HCT116 (cell line): Measurements from ENCODE around the gene UBE2V1. TPM values are rescaled to one million over a fixed set of nuclear protein-coding genes. Genes with fewer than 3 reads are reported as not detected.
A peak's percentile ranks its signal among the peaks of the same experiment; 100 is the strongest.

Experiments
- ATAC-seq: fragments of 200-7000 bp; cut with Tn5 transposase; 2 replicates; pipeline ENCODE4 v1.9.1; 2020; ENCODE audit warnings: mild to moderate bottlenecking, moderate library complexity
- BruUV-seq: library from RNA; stranded (reverse); fragments of 400-500 nt; replicated peaks from 2 replicates; lab custom pipeline; 2021; lab: Mats Ljungman, UMichigan
- CTCF ChIA-PET: fragments of 300-600 bp; sonication (Branson Sonifier 250); formaldehyde crosslinking; loops from one replicate; lab custom pipeline; 2021; ENCODE audit warnings: antibody characterized with exemption; lab: Charles Lee
- POLR2A ChIA-PET: fragments of 300-600, 350-600 bp; sonication (Branson Sonifier 250); formaldehyde crosslinking; loops from one replicate; lab custom pipeline; 2021; ENCODE audit warnings: antibody characterized with exemption; lab: Charles Lee
- RAD21 ChIA-PET, 2 experiments: fragments of 300-600 bp; sonication (Branson Sonifier 250); formaldehyde crosslinking; loops; one replicate each; lab custom pipeline; 2023; ENCODE audit warnings: low total read pairs in 2 of 2; ENCODE audit not compliant: uncharacterized antibody in 2 of 2, unreplicated experiment in 2 of 2, low non-redundant PET in 1 of 2; lab: Charles Lee
- DNase-seq: peaks from one replicate; pipeline ENCODE4 v3.0.0-alpha.2; 2010; ENCODE audit warnings: low read depth, low spot score
- H2AFZ ChIP-seq: fragments of 200-600 bp; shearing (Covaris generic), sonication (generic); 2 replicates; pipeline ENCODE4 v1.6.1; 2017; ENCODE audit warnings: low read depth, mixed run types, mixed read lengths, antibody characterized with exemption, low read length; ENCODE audit not compliant: poor library complexity, severe bottlenecking
- H3K27ac ChIP-seq: 2 replicates; pipeline ENCODE4 v1.5.1; 2012; ENCODE audit warnings: low read depth, low read length
- H3K27me3 ChIP-seq: fragments of 200-600 bp; sonication (generic); 2 replicates; pipeline ENCODE4 v1.6.1; 2016; ENCODE audit warnings: mixed run types, low read length, mixed read lengths; ENCODE audit not compliant: insufficient read depth
- H3K36me3 ChIP-seq, 2 experiments: fragments of 200-500 bp in 1 of 2; fragments of 200-600 bp in 1 of 2; sonication (Bioruptor generic) in 1 of 2; sonication (generic) in 1 of 2; 2 replicates each; pipeline versions ENCODE4 v1.5.1 to v1.6.1; 2014 to 2016; ENCODE audit warnings: low read length in 2 of 2, inconsistent platforms in 1 of 2, mixed read lengths in 1 of 2, mixed run types in 1 of 2; ENCODE audit not compliant: insufficient read depth in 2 of 2, control insufficient read depth in 1 of 2
- H3K4me1 ChIP-seq, 2 experiments: fragments of 200-600 bp in 1 of 2; sonication (generic) in 1 of 2; 2 replicates each; pipeline versions ENCODE4 v1.5.1 to v1.6.1; 2012 to 2017; ENCODE audit warnings: low read length in 2 of 2, inconsistent platforms in 1 of 2, mild to moderate bottlenecking in 1 of 2, mixed read lengths in 1 of 2, mixed run types in 1 of 2, moderate library complexity in 1 of 2; ENCODE audit not compliant: insufficient read depth in 2 of 2, control insufficient read depth in 1 of 2
- H3K4me2 ChIP-seq: fragments of 200-600 bp; sonication (generic); 2 replicates; pipeline ENCODE4 v1.6.1; 2017; ENCODE audit warnings: mixed run types, low read length, mixed read lengths
- H3K4me3 ChIP-seq, 2 experiments: fragments of 200-600 bp in 1 of 2; sonication (generic) in 1 of 2; replicated peaks in 1 of 2; 2 replicates each; pipeline ENCODE4 v1.5.1; 2011 to 2016; ENCODE audit warnings: low read length in 2 of 2, control low read depth in 1 of 2, low read depth in 1 of 2, mild to moderate bottlenecking in 1 of 2, mixed read lengths in 1 of 2, mixed run types in 1 of 2
- H3K79me2 ChIP-seq: fragments of 200-600 bp; sonication (generic); 2 replicates; pipeline ENCODE4 v1.6.1; 2017; ENCODE audit warnings: mild to moderate bottlenecking, mixed run types, low read length, moderate library complexity, mixed read lengths; ENCODE audit not compliant: insufficient read depth
- H3K9ac ChIP-seq: fragments of 200-600 bp; sonication (generic); 2 replicates; pipeline ENCODE4 v1.6.1; 2016; ENCODE audit warnings: low read length, mixed read lengths
- H3K9me2 ChIP-seq: fragments of 200-600 bp; sonication (generic), shearing (Covaris generic); 2 replicates; pipeline ENCODE4 v1.6.1; 2017; ENCODE audit warnings: mixed run types, mild to moderate bottlenecking, moderate library complexity; ENCODE audit not compliant: insufficient read depth
- H3K9me3 ChIP-seq, 2 experiments: fragments of 200-500 bp in 1 of 2; fragments of 200-600 bp in 1 of 2; sonication (Bioruptor generic) in 1 of 2; sonication (generic) in 1 of 2; 2 replicates each; pipeline ENCODE4 v1.6.1; 2014 to 2017; ENCODE audit warnings: low read length in 2 of 2, mixed read lengths in 2 of 2, inconsistent platforms in 1 of 2, low read depth in 1 of 2, mild to moderate bottlenecking in 1 of 2, mixed run types in 1 of 2, moderate library complexity in 1 of 2; ENCODE audit not compliant: control insufficient read depth in 1 of 2, insufficient read depth in 1 of 2
- H4K20me1 ChIP-seq: fragments of 200-600 bp; sonication (generic), shearing (Covaris generic); 2 replicates; pipeline ENCODE4 v1.6.1; 2017; ENCODE audit warnings: mixed run types, mild to moderate bottlenecking, moderate library complexity; ENCODE audit not compliant: insufficient read depth
- CBX3 ChIP-seq: IDR thresholded peaks from 2 replicates; pipeline ENCODE4 v1.6.1; 2012; ENCODE audit warnings: low read depth
- CTCF ChIP-seq, 3 experiments: fragments of 200-600 bp in 1 of 3; sonication (generic) in 1 of 3; IDR thresholded peaks in 2 of 3; conservative IDR thresholded peaks in 1 of 3; 2 replicates each; pipeline ENCODE4 v1.5.1; 2012 to 2017; ENCODE audit warnings: low read depth in 2 of 3, low read length in 2 of 3, antibody characterized with exemption in 1 of 3, borderline replicate concordance in 1 of 3, control low read depth in 1 of 3, mild to moderate bottlenecking in 1 of 3, mixed read lengths in 1 of 3, mixed run types in 1 of 3, moderate library complexity in 1 of 3; ENCODE audit not compliant: insufficient read depth in 1 of 3
- EGR1 ChIP-seq: IDR thresholded peaks from 2 replicates; pipeline ENCODE4 v1.6.1; 2012; ENCODE audit warnings: low read depth
- ELF1 ChIP-seq: IDR thresholded peaks from 2 replicates; pipeline ENCODE4 v1.6.1; 2012; ENCODE audit warnings: low read depth, borderline replicate concordance
- EZH2 ChIP-seq: fragments of 200-600 bp; sonication (generic); IDR thresholded peaks from 2 replicates; pipeline ENCODE4 v1.6.1; 2017; ENCODE audit warnings: antibody characterized with exemption, mixed run types
- FOSL1 ChIP-seq: IDR thresholded peaks from 2 replicates; pipeline ENCODE4 v1.6.1; 2012; ENCODE audit warnings: low read depth
- MAX ChIP-seq: IDR thresholded peaks from 2 replicates; pipeline ENCODE4 v1.6.1; 2012
- POLR2A ChIP-seq: IDR thresholded peaks from 2 replicates; pipeline ENCODE4 v1.7.0; 2011; ENCODE audit warnings: borderline replicate concordance; ENCODE audit not compliant: insufficient read depth, insufficient read length; ENCODE audit errors: extremely low read depth
- POLR2AphosphoS5 ChIP-seq: IDR thresholded peaks from 2 replicates; pipeline ENCODE4 v1.6.1; 2011; ENCODE audit warnings: mild to moderate bottlenecking, low read depth, low read length, moderate library complexity
- RAD21 ChIP-seq: IDR thresholded peaks from 2 replicates; pipeline ENCODE4 v1.6.1; 2012; ENCODE audit warnings: low read depth, mild to moderate bottlenecking
- REST ChIP-seq: IDR thresholded peaks from 2 replicates; pipeline ENCODE4 v1.6.1; 2012; ENCODE audit warnings: low read depth
- SIN3A ChIP-seq: IDR thresholded peaks from 2 replicates; pipeline ENCODE4 v1.6.1; 2012; ENCODE audit warnings: low read depth
- SRF ChIP-seq: IDR thresholded peaks from 2 replicates; pipeline ENCODE4 v1.6.1; 2012; ENCODE audit warnings: low read depth
- TCF7L2 ChIP-seq: IDR thresholded peaks from 2 replicates; pipeline ENCODE4 v1.7.0; 2011; ENCODE audit warnings: borderline replicate concordance, inconsistent platforms; ENCODE audit not compliant: insufficient read depth, insufficient read length; ENCODE audit errors: extremely low read depth
- YY1 ChIP-seq: IDR thresholded peaks from 2 replicates; pipeline ENCODE4 v1.6.1; 2011; ENCODE audit warnings: low read length, low read depth, moderate library complexity, mild to moderate bottlenecking; ENCODE audit not compliant: insufficient replicate concordance; ENCODE audit errors: extremely low read depth
- ZFX ChIP-seq: fragments of 450-650 bp; IDR thresholded peaks from 2 replicates; pipeline ENCODE4 v1.6.1; 2017
- ZNF274 ChIP-seq: fragments of 200-500 bp; sonication (Bioruptor generic); IDR thresholded peaks from 2 replicates; pipeline ENCODE4 v1.6.1; 2014; ENCODE audit warnings: mild to moderate bottlenecking, low read depth, low read length, inconsistent platforms
- intact Hi-C: fragments of 100-400 bp; cut with micrococcal nuclease; formaldehyde crosslinking; loops from 2 replicates; pipeline ENCODE4 v1.10.0; 2022
- total RNA-seq: library from RNA; stranded (reverse); gene quantifications from one replicate; pipeline ENCODE4 v1.2.1, GENCODE V29; 2021; ENCODE audit not compliant: unreplicated experiment
- TF ChIP-seq, protein P1 (sequence below): IDR thresholded peaks from 2 replicates; pipeline ENCODE4 v1.6.1; 2012

Gene UBE2V1
- total RNA-seq, 1 experiment from 2014 or later, result 114 TPM

DNA sequence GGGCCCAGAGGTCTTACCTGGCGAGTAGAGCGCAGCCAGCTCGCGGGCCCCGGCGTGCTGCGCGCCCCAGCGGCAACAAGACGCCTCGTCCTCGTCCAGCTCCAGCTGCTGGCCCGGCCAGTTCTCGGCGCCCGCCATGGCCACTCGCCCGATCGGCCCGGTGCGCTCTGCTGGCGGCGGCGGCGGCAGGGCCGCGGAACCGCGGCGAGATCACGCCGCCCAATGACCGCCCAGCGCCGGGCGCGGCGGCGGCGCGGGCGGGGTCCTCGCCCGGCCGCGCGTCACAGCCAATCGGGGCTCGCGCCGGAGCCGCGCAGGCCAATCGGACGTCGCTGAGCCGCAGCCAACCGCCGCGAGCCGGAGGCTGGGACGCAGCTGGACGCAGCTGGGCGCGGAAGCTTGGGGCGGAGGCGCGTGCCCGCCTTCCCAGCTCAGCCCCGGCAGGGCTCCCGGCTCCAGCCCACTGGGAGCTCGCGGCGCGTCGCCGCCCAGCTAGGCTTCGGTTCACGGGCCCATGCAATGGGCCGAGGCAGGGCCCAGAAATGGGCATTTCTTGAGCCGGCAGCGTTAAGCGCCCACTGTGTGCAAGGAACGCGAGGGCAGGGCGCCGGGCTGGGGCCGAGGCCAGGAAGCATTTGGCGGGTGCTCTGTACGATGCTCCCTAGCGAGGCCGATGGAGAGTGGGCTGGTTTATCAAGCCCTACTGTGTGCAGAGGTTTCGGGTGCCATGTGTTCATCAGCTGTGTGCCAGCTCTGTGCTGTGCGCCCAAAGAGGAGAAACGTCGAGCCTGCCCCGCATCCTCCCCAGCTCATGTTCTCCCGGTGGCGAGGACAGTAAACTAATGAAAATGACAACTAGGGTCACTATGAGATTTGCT lies 40.8 kb upstream of the UBE2V1 start, which contains the start of gene PEDS1:
TSS of gene PEDS1 (minus strand) at position 224 of the 878 bp plus-strand sequence. CDS start at position 138, 86 bp downstream.
- intact Hi-C loops, result no loop called here
- H3K9me2 ChIP-seq, result no peaks in the 10 kb centered on the region
- peaks cover 30 to 52% of the 10 kb centered on the region in 2 experiments for H3K4me1 ChIP-seq
- CTCF ChIA-PET, result interaction anchor here (0.7 to 1.4 kb wide), 7 partner anchors 13 to 189 kb away, joined by 3 to 7 read pairs (median 4); no protein-coding TSS in a partner anchor
- H3K4me3 ChIP-seq, result peak within 1 kb of the TSS; percentile 80 to 95
- peaks cover 4 to 12% of the 10 kb centered on the region in 2 experiments; a peak in 3 of 4 replicates for H3K36me3 ChIP-seq
- peak within 1 kb of the TSS; percentile 90 for H3K27ac ChIP-seq
- H4K20me1 ChIP-seq, result no peaks in the 10 kb centered on the region
- H3K9ac ChIP-seq, result peak within 1 kb of the TSS; percentile 98
- H3K9me3 ChIP-seq, result no peaks in the 10 kb centered on the region
- RAD21 ChIA-PET, result interaction anchor here in 1 of 2 experiments (0.7 kb wide), 1 partner anchor 13 kb away, joined by 3 read pairs; no protein-coding TSS in a partner anchor
- no peak within 1 kb of the TSS for H2AFZ ChIP-seq
- peak; percentile 93 for ATAC-seq
- BruUV-seq, result no TSS peak
- POLR2A ChIA-PET, result interaction anchor here (0.9 to 2.2 kb wide), 6 partner anchors 8 to 38 kb away, joined by 3 to 11 read pairs (median 4); no protein-coding TSS in a partner anchor
- DNase-seq, result peak; percentile 66
- peak within 1 kb of the TSS; percentile 91 for H3K4me2 ChIP-seq
- no peaks in the 10 kb centered on the region for H3K27me3 ChIP-seq
- H3K79me2 ChIP-seq, result peaks cover 47% of the 10 kb centered on the region
- TF ChIP-seq YY1, result no peak
- TF ChIP-seq ZFX, result peak; percentile 82
- TF ChIP-seq CBX3, result peak; percentile 51; the same call in 1 of the 2 replicates
- peak; percentile 95 for TF ChIP-seq MAX
- TF ChIP-seq SRF, result no peak
- TF ChIP-seq, protein P1, sequence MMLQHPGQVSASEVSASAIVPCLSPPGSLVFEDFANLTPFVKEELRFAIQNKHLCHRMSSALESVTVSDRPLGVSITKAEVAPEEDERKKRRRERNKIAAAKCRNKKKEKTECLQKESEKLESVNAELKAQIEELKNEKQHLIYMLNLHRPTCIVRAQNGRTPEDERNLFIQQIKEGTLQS, result no peak
- no peak for TF ChIP-seq RAD21
- TF ChIP-seq FOSL1, result no peak
- TF ChIP-seq EGR1, result no peak
- TF ChIP-seq ELF1, result no peak
- TF ChIP-seq ZNF274, result no peak
- TF ChIP-seq TCF7L2, result no peak
- peak; percentile 82 for TF ChIP-seq POLR2AphosphoS5
- TF ChIP-seq REST, result no peak
- no peak for TF ChIP-seq SIN3A
- peak; percentile 82 for TF ChIP-seq POLR2A
- TF ChIP-seq CTCF (IDR thresholded peaks at IDR 0.05 in 2 of 3, conservative IDR thresholded peaks at IDR 0.05 in 1 of 3; ENCODE audit: borderline replicate concordance in 1 of 3, insufficient read depth in 1 of 3, low read depth in 2 of 3, low read length in 2 of 3), result no peak
- TF ChIP-seq EZH2, result no peak
